Measurements from ENCODE around the gene GOLGA8N. TPM values are rescaled to one million over a fixed set of nuclear protein-coding genes. Genes with fewer than 3 reads are reported as not detected.
"Not testable (repeated sequence)": the region's sequence is repeated elsewhere in the genome, so short reads cannot be mapped to it uniquely, and the experiment has no call there.

GOLGA8N gene
- polyA plus RNA-seq, result 10 to 100 TPM in 1 of 4 donors, 1 to 10 TPM in 3; 1.1 to 16.1 (median 1.5) TPM
- long read RNA-seq, donor 1, result 0 reads
- long read RNA-seq, donor 2, result 0 reads
- long read RNA-seq, donor 3, partial matches to known transcripts, result 0 of 1 reads
- long read RNA-seq, donor 3, other reads (novel, unspliced or antisense), result 0 of 1 reads
- long read RNA-seq, donor 4, result 0 reads
- long read RNA-seq, donor 5, result 0 reads
- long read RNA-seq, donor 6, result 0 reads
- long read RNA-seq, donor 7, result 0 reads
- long read RNA-seq, donor 8, result 0 reads
- long read RNA-seq, donor 9, result 0 reads
- long read RNA-seq, donor 10, result 0 reads

DNA sequence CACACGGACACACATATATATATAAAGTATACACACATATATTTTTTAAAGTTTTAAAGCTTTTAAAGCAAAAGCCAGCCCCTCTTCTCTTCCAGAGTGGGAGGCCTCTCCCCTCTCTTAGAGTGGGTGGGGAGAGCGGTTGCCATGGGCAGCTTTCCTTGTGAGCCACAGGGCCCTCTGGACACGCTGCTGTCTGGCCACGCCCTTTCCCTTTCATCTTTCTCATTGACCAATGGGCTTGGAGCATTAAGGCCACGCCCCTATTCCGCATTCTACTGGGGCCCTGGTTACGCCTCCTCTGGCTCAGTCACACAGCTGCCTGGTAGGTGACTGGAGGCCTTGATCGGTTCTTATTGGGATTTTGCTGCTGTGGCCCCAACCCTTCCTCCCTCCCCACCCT lies at the start of gene GOLGA8N:
GOLGA8N (plus strand) TSS at position 306 of the 400 bp plus-strand sequence.
- FAIRE-seq; H3K4me3 ChIP-seq (ENCODE audit: low read depth in 1 of 3, low read length in 3 of 3); H3K4me1 ChIP-seq (ENCODE audit: control insufficient read depth in 3 of 3, insufficient read depth in 2 of 3, low read depth in 1 of 3, low read length in 2 of 3); H3K27ac ChIP-seq (ENCODE audit: low read depth in 1 of 3, low read length in 2 of 3); H3K36me3 ChIP-seq (ENCODE audit: control insufficient read depth in 3 of 3, insufficient read depth in 2 of 3, low read depth in 1 of 3, low read length in 3 of 3); H3K9me3 ChIP-seq (ENCODE audit: control insufficient read depth in 2 of 2, insufficient read depth in 1 of 2, low read depth in 1 of 2, low read length in 1 of 2); DNase-seq; H3K27me3 ChIP-seq (ENCODE audit: control insufficient read depth in 3 of 3, insufficient read depth in 3 of 3, low read length in 3 of 3): not testable (repeated sequence)
- WGBS, 3 donors, result 79 to 82% methylated on average over 3 to 4 of the region's 8 CpGs; no CpG with 5 or more reads in 1 of the 3 donors

DNA sequence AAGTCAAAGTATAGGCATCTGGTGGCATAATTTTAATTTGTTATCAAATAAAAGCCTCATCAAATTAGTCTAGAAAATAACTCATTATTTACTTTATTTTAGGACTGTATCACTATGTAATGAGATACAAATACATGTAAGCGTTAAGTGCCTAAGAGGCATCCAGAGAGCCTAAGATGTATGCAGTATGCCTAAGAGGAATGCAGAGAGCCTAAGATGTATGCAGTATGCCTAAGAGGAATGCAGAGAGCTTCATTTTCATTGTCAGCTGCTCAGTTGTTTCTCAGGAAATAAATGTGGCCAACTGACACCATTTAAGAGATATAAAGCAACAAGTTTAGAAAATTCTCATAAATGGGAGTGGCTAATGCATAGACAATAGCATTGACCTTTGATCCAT lies 49.8 kb upstream of the GOLGA8N start:
- not testable (repeated sequence) for DNase-seq; H3K27me3 ChIP-seq (ENCODE audit: control insufficient read depth in 3 of 3, insufficient read depth in 3 of 3, low read length in 3 of 3); H3K36me3 ChIP-seq (ENCODE audit: control insufficient read depth in 3 of 3, insufficient read depth in 2 of 3, low read depth in 1 of 3, low read length in 3 of 3); H3K27ac ChIP-seq (ENCODE audit: low read depth in 1 of 3, low read length in 2 of 3); H3K4me3 ChIP-seq (ENCODE audit: low read depth in 1 of 3, low read length in 3 of 3); H3K4me1 ChIP-seq (ENCODE audit: control insufficient read depth in 3 of 3, insufficient read depth in 2 of 3, low read depth in 1 of 3, low read length in 2 of 3); H3K9me3 ChIP-seq (ENCODE audit: control insufficient read depth in 2 of 2, insufficient read depth in 1 of 2, low read depth in 1 of 2, low read length in 1 of 2)
- no CpG with 5 or more reads among the region's 1 CpG for WGBS, 3 donors
- FAIRE-seq, result peak; percentile 92

DNA sequence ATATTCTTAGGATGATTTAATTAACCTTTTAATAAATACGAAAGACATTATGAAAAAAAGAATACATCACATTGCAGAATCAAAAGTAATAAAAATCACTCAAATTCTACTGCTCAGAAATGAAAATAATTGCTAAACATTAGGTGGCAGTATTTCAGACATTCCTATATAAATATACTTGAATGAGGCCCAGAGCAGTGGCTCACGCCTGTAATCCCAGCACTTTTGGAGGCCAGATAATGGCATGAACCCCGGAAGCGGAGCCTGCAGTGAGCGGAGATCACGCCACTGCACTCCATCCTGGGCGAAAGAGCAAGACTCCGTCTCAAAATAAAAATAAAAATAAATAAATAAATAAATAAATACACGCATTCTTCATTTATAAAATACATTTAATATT lies 48.1 kb upstream of the GOLGA8N start:
- no CpG with 5 or more reads among the region's 9 CpGs for WGBS, 3 donors
- not testable (repeated sequence) for H3K4me1 ChIP-seq (ENCODE audit: control insufficient read depth in 3 of 3, insufficient read depth in 2 of 3, low read depth in 1 of 3, low read length in 2 of 3); FAIRE-seq; DNase-seq; H3K36me3 ChIP-seq (ENCODE audit: control insufficient read depth in 3 of 3, insufficient read depth in 2 of 3, low read depth in 1 of 3, low read length in 3 of 3); H3K27me3 ChIP-seq (ENCODE audit: control insufficient read depth in 3 of 3, insufficient read depth in 3 of 3, low read length in 3 of 3); H3K9me3 ChIP-seq (ENCODE audit: control insufficient read depth in 2 of 2, insufficient read depth in 1 of 2, low read depth in 1 of 2, low read length in 1 of 2); H3K27ac ChIP-seq (ENCODE audit: low read depth in 1 of 3, low read length in 2 of 3); H3K4me3 ChIP-seq (ENCODE audit: low read depth in 1 of 3, low read length in 3 of 3)

DNA sequence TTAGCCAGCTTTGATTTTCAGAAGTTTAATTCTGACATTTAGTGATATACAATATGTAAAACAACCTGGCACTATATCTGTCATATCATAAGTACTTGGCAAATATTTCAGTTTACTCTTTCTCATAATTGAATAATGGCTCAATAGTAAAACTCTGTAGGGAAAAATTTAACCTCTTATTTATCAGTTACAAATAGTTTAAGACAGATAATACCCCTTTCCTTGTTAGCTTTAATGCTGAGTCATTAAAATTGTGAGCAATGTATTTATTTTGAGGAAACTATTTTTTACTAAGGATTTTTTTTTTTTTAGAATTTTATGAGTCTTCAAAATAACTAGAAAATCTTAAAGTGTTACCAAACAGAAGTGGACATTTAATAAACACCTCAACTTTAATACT lies 38.7 kb upstream of the GOLGA8N start:
- H3K36me3 ChIP-seq (ENCODE audit: control insufficient read depth in 3 of 3, insufficient read depth in 2 of 3, low read depth in 1 of 3, low read length in 3 of 3); H3K27me3 ChIP-seq (ENCODE audit: control insufficient read depth in 3 of 3, insufficient read depth in 3 of 3, low read length in 3 of 3); H3K4me3 ChIP-seq (ENCODE audit: low read depth in 1 of 3, low read length in 3 of 3); H3K27ac ChIP-seq (ENCODE audit: low read depth in 1 of 3, low read length in 2 of 3); DNase-seq; H3K4me1 ChIP-seq (ENCODE audit: control insufficient read depth in 3 of 3, insufficient read depth in 2 of 3, low read depth in 1 of 3, low read length in 2 of 3); H3K9me3 ChIP-seq (ENCODE audit: control insufficient read depth in 2 of 2, insufficient read depth in 1 of 2, low read depth in 1 of 2, low read length in 1 of 2): not testable (repeated sequence)
- FAIRE-seq, result peak; percentile 70

DNA sequence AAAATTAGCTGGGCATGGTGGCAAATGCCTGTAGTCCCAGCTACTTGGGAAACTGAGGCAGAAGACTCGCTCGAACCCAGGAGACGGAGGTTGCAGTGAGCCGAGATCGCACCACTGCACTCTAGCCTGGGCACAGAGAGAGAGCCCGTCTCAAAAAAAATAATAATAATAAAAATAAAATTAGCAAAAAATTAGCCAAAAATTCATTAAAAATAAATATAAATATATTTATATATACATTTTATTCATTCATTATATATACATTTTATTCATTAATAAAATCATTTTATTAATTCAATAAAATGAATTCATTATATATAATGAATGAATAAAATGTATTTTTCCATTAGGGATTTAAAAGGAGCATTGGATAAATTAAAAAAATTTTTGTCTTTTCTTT lies 31.1 kb upstream of the GOLGA8N start:
- not testable (repeated sequence) for H3K9me3 ChIP-seq (ENCODE audit: control insufficient read depth in 2 of 2, insufficient read depth in 1 of 2, low read depth in 1 of 2, low read length in 1 of 2); DNase-seq; H3K27ac ChIP-seq (ENCODE audit: low read depth in 1 of 3, low read length in 2 of 3); H3K36me3 ChIP-seq (ENCODE audit: control insufficient read depth in 3 of 3, insufficient read depth in 2 of 3, low read depth in 1 of 3, low read length in 3 of 3); H3K27me3 ChIP-seq (ENCODE audit: control insufficient read depth in 3 of 3, insufficient read depth in 3 of 3, low read length in 3 of 3); H3K4me1 ChIP-seq (ENCODE audit: control insufficient read depth in 3 of 3, insufficient read depth in 2 of 3, low read depth in 1 of 3, low read length in 2 of 3); H3K4me3 ChIP-seq (ENCODE audit: low read depth in 1 of 3, low read length in 3 of 3)
- WGBS, 3 donors, result 90 to 96% (median 92%) methylated on average over 6 of the region's 6 CpGs
- peak; percentile 76 for FAIRE-seq

DNA sequence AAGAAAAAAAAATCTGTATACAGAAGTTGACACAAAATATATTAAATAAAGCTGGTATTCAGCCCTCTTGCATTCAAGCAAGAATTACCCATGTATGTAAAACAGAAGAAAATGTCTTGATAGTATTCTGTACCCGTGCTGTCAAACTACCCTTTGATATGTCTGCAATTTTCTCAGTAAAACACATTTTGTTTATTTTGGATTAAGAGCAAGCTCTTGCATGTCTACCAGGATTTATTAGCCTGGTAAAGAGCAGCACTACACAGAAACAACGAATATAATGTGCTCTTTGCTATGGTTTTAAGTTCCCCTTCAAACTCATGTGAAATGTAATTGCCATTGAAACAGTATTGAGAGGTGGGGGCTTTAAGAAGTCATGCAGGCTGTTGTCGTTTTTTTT lies 24.3 kb upstream of the GOLGA8N start:
- H3K4me1 ChIP-seq (ENCODE audit: control insufficient read depth in 3 of 3, insufficient read depth in 2 of 3, low read depth in 1 of 3, low read length in 2 of 3); H3K27me3 ChIP-seq (ENCODE audit: control insufficient read depth in 3 of 3, insufficient read depth in 3 of 3, low read length in 3 of 3); FAIRE-seq; H3K9me3 ChIP-seq (ENCODE audit: control insufficient read depth in 2 of 2, insufficient read depth in 1 of 2, low read depth in 1 of 2, low read length in 1 of 2); H3K27ac ChIP-seq (ENCODE audit: low read depth in 1 of 3, low read length in 2 of 3); DNase-seq; H3K36me3 ChIP-seq (ENCODE audit: control insufficient read depth in 3 of 3, insufficient read depth in 2 of 3, low read depth in 1 of 3, low read length in 3 of 3); H3K4me3 ChIP-seq (ENCODE audit: low read depth in 1 of 3, low read length in 3 of 3): not testable (repeated sequence)
- WGBS, 3 donors, result 40 to 56% (median 46%) methylated on average over 1 of the region's 3 CpGs

DNA sequence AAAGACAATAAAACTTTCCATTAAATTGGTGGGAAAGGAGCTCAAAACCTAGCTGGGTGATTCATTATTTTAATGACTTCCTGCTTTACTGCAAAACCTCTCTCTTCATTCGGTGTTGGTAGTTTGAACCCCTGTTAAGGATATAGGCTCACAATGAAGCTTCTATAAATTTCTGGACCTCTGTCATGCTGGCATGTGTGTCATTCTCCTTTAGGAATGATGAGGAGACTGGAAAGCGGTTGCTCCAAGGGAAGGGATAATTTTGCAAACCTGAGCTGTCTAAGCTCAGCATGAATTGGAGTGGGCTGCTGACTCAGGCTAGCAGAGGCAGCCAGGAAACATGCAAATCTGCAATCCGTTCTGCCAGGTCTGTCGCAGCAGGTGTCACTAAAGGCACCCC lies 14.8 kb upstream of the GOLGA8N start:
- not testable (repeated sequence) for H3K4me1 ChIP-seq (ENCODE audit: control insufficient read depth in 3 of 3, insufficient read depth in 2 of 3, low read depth in 1 of 3, low read length in 2 of 3); FAIRE-seq; H3K27me3 ChIP-seq (ENCODE audit: control insufficient read depth in 3 of 3, insufficient read depth in 3 of 3, low read length in 3 of 3); H3K36me3 ChIP-seq (ENCODE audit: control insufficient read depth in 3 of 3, insufficient read depth in 2 of 3, low read depth in 1 of 3, low read length in 3 of 3); DNase-seq; H3K4me3 ChIP-seq (ENCODE audit: low read depth in 1 of 3, low read length in 3 of 3); H3K27ac ChIP-seq (ENCODE audit: low read depth in 1 of 3, low read length in 2 of 3); H3K9me3 ChIP-seq (ENCODE audit: control insufficient read depth in 2 of 2, insufficient read depth in 1 of 2, low read depth in 1 of 2, low read length in 1 of 2)
- 15 to 50% (median 22%) methylated on average over 1 to 2 of the region's 4 CpGs for WGBS, 3 donors

DNA sequence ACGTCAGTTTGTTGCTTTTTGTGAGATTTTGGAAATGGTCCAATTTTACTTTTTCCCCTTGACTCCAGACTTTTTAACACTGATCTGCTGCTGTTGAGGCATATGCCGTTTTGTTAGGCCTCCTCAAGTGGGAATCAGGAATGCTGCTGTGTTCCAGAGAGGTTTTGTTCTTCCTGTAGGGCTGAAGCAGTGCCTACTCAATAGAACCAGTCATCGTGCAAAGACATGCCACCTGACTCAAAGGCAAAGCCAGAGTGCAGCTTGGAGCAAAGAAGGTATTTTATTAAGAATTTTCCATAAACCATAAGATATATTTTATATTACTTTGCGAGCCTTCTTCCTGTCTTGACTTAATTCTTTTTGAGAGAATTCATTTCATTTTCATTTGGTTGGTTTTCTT lies 7.4 kb upstream of the GOLGA8N start:
- 85 to 93% (median 91%) methylated on average over 2 to 3 of the region's 4 CpGs for WGBS, 3 donors
- H3K4me1 ChIP-seq (ENCODE audit: control insufficient read depth in 3 of 3, insufficient read depth in 2 of 3, low read depth in 1 of 3, low read length in 2 of 3); H3K4me3 ChIP-seq (ENCODE audit: low read depth in 1 of 3, low read length in 3 of 3); DNase-seq; H3K27ac ChIP-seq (ENCODE audit: low read depth in 1 of 3, low read length in 2 of 3); FAIRE-seq; H3K27me3 ChIP-seq (ENCODE audit: control insufficient read depth in 3 of 3, insufficient read depth in 3 of 3, low read length in 3 of 3); H3K9me3 ChIP-seq (ENCODE audit: control insufficient read depth in 2 of 2, insufficient read depth in 1 of 2, low read depth in 1 of 2, low read length in 1 of 2); H3K36me3 ChIP-seq (ENCODE audit: control insufficient read depth in 3 of 3, insufficient read depth in 2 of 3, low read depth in 1 of 3, low read length in 3 of 3): not testable (repeated sequence)

DNA sequence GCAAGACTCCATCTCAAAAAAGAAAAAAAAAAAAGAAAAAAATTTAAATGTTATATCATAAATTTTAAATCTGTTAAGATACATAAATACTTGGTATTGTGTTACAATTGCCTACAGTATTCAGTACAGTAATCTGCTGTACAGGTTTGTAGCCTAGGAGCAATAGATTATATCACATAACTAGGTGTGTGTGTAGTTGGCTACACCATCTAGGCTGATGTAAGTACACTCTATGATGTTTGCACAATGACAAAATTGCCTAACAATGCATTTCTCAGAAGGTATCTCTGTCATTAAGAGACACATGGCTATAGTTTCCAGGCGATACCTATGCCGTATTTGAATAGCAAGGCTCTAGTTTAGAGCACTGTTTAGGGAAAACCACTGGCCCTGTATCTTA lies 16.3 kb downstream of the GOLGA8N start:
- H3K4me1 ChIP-seq (ENCODE audit: control insufficient read depth in 3 of 3, insufficient read depth in 2 of 3, low read depth in 1 of 3, low read length in 2 of 3); FAIRE-seq; H3K9me3 ChIP-seq (ENCODE audit: control insufficient read depth in 2 of 2, insufficient read depth in 1 of 2, low read depth in 1 of 2, low read length in 1 of 2); DNase-seq; H3K36me3 ChIP-seq (ENCODE audit: control insufficient read depth in 3 of 3, insufficient read depth in 2 of 3, low read depth in 1 of 3, low read length in 3 of 3); H3K4me3 ChIP-seq (ENCODE audit: low read depth in 1 of 3, low read length in 3 of 3); H3K27ac ChIP-seq (ENCODE audit: low read depth in 1 of 3, low read length in 2 of 3); H3K27me3 ChIP-seq (ENCODE audit: control insufficient read depth in 3 of 3, insufficient read depth in 3 of 3, low read length in 3 of 3): not testable (repeated sequence)
- 87 to 94% (median 92%) methylated on average over 2 of the region's 2 CpGs for WGBS, 3 donors
